Activated CD4-positive, alpha-beta memory T cell treated with anti-CD3 and anti-CD28 coated beads, Interleukin-2, amount 10 ng/mL, durations not matched to agents 7 days and 5 days (primary cell): ENCODE data around the gene PCSK5. TPM values are rescaled to one million over a fixed set of nuclear protein-coding genes. Genes with fewer than 3 reads are reported as not detected.

Experiments
- CTCF ChIA-PET: fragments of 350-600 bp; sonication (Branson Sonifier 250); formaldehyde crosslinking; loops from one replicate; lab custom pipeline; 2021; ENCODE audit warnings: antibody characterized with exemption, inconsistent platforms; lab: Charles Lee
- POLR2A ChIA-PET: fragments of 350-600 bp; sonication (Branson Sonifier 250); formaldehyde crosslinking; loops from one replicate; lab custom pipeline; 2021; ENCODE audit warnings: antibody characterized with exemption; lab: Charles Lee
- DNase-seq: peaks from one replicate; pipeline ENCODE4 v3.0.0-alpha.2; 2020
- H3K27ac Mint-ChIP-seq: one replicate; pipeline ENCODE4 v1.8.0; 2021; ENCODE audit warnings: mild to moderate bottlenecking, mixed read lengths
- H3K27me3 Mint-ChIP-seq: one replicate; pipeline ENCODE4 v1.8.0; 2021; ENCODE audit warnings: mixed read lengths
- H3K36me3 Mint-ChIP-seq: one replicate; pipeline ENCODE4 v1.8.0; 2021; ENCODE audit warnings: low read depth, mixed read lengths
- H3K4me1 Mint-ChIP-seq: one replicate; pipeline ENCODE4 v1.8.0; 2021; ENCODE audit warnings: mixed read lengths
- H3K4me3 Mint-ChIP-seq: one replicate; pipeline ENCODE4 v1.8.0; 2021; ENCODE audit warnings: mild to moderate bottlenecking, mixed read lengths
- H3K9me3 Mint-ChIP-seq: one replicate; pipeline ENCODE4 v1.8.0; 2021; ENCODE audit warnings: mixed read lengths
- total RNA-seq, 2 experiments: library from RNA; stranded (reverse); gene quantifications; one replicate each; pipeline ENCODE4 v1.2.3, GENCODE V29; 2021

The PCSK5 gene
- total RNA-seq, 2 experiments from 2014 or later = 1.2 to 1.7 TPM

- CTCF ChIA-PET = no interaction called here
- no peaks in the 10 kb centered on the region for H3K36me3 Mint-ChIP-seq
- no peaks in the 10 kb centered on the region for H3K9me3 Mint-ChIP-seq
- DNase-seq = no peak
- POLR2A ChIA-PET = no interaction called here
- no peak overlapping the region for H3K27ac Mint-ChIP-seq
- H3K4me1 Mint-ChIP-seq = no peaks in the 10 kb centered on the region
- H3K4me3 Mint-ChIP-seq = no peak overlapping the region
- H3K27me3 Mint-ChIP-seq = no peaks in the 10 kb centered on the region
Observed at GRCh38 chr9:75869236-75869635, 21.2 kb upstream of the PCSK5 start.

- no peak overlapping the region for H3K4me3 Mint-ChIP-seq
- H3K36me3 Mint-ChIP-seq = no peaks in the 10 kb centered on the region
- no peaks in the 10 kb centered on the region for H3K27me3 Mint-ChIP-seq
- no peak for DNase-seq
- ChIA-PET CTCF (no interaction called here), POLR2A (no interaction called here)
- H3K27ac Mint-ChIP-seq = no peak overlapping the region
- no peaks in the 10 kb centered on the region for H3K9me3 Mint-ChIP-seq
- H3K4me1 Mint-ChIP-seq = no peaks in the 10 kb centered on the region
Observed at GRCh38 chr9:75870450-75870849, 20.0 kb upstream of the PCSK5 start.

- Mint-ChIP-seq H3K4me1 (no peaks in the 10 kb centered on the region), H3K27ac (no peak overlapping the region), H3K4me3 (no peak overlapping the region), H3K36me3 (no peaks in the 10 kb centered on the region), H3K9me3 (no peaks in the 10 kb centered on the region), H3K27me3 (no peaks in the 10 kb centered on the region)
- CTCF ChIA-PET = no interaction called here
- no peak for DNase-seq
- POLR2A ChIA-PET = no interaction called here
Observed at GRCh38 chr9:75871624-75872023, 18.8 kb upstream of the PCSK5 start.

GRCh38 chr9:75873712-75874111 is 16.8 kb upstream of the PCSK5 start:
- Mint-ChIP-seq H3K4me3 (no peak overlapping the region), H3K27me3 (no peaks in the 10 kb centered on the region), H3K4me1 (no peaks in the 10 kb centered on the region), H3K36me3 (no peaks in the 10 kb centered on the region), H3K27ac (no peak overlapping the region), H3K9me3 (no peaks in the 10 kb centered on the region)
- no peak for DNase-seq
- CTCF ChIA-PET = no interaction called here
- POLR2A ChIA-PET = no interaction called here

- Mint-ChIP-seq H3K36me3 (no peaks in the 10 kb centered on the region), H3K9me3 (no peaks in the 10 kb centered on the region), H3K4me1 (no peaks in the 10 kb centered on the region), H3K4me3 (no peak overlapping the region), H3K27ac (no peak overlapping the region), H3K27me3 (peaks cover 3% of the 10 kb centered on the region)
- CTCF ChIA-PET = no interaction called here
- DNase-seq = no peak
- POLR2A ChIA-PET = no interaction called here
Observed at GRCh38 chr9:75876999-75877640, 13.4 kb upstream of the PCSK5 start.

- peaks cover 5% of the 10 kb centered on the region for H3K27me3 Mint-ChIP-seq
- no peak overlapping the region for H3K4me3 Mint-ChIP-seq
- ChIA-PET POLR2A (no interaction called here), CTCF (interaction anchor here (1.0 kb wide), 1 partner anchor 11 kb away, joined by 3 read pairs; no protein-coding TSS in a partner anchor)
- no peaks in the 10 kb centered on the region for H3K9me3 Mint-ChIP-seq
- H3K4me1 Mint-ChIP-seq = no peaks in the 10 kb centered on the region
- no peak overlapping the region for H3K27ac Mint-ChIP-seq
- DNase-seq = no peak
- no peaks in the 10 kb centered on the region for H3K36me3 Mint-ChIP-seq
Observed at GRCh38 chr9:75878488-75878860, 12.0 kb upstream of the PCSK5 start.

GRCh38 chr9:75880618-75881017 is 9.9 kb upstream of the PCSK5 start:
- Mint-ChIP-seq H3K4me3 (no peak overlapping the region), H3K4me1 (no peaks in the 10 kb centered on the region), H3K36me3 (no peaks in the 10 kb centered on the region), H3K27me3 (peaks cover 5% of the 10 kb centered on the region), H3K27ac (no peak overlapping the region), H3K9me3 (no peaks in the 10 kb centered on the region)
- ChIA-PET CTCF (interaction anchor here (0.7 to 1.4 kb wide), 2 partner anchors 9 to 19 kb away, joined by 4 to 5 read pairs; no protein-coding TSS in a partner anchor), POLR2A (no interaction called here)
- DNase-seq = no peak

GRCh38 chr9:75881761-75882160 is 8.7 kb upstream of the PCSK5 start:
- H3K4me3 Mint-ChIP-seq = no peak overlapping the region
- H3K36me3 Mint-ChIP-seq = no peaks in the 10 kb centered on the region
- DNase-seq = no peak
- ChIA-PET POLR2A (no interaction called here), CTCF (no interaction called here)
- H3K9me3 Mint-ChIP-seq = no peaks in the 10 kb centered on the region
- peaks cover 5% of the 10 kb centered on the region for H3K27me3 Mint-ChIP-seq
- no peak overlapping the region for H3K27ac Mint-ChIP-seq
- no peaks in the 10 kb centered on the region for H3K4me1 Mint-ChIP-seq

- H3K36me3 Mint-ChIP-seq = no peaks in the 10 kb centered on the region
- H3K9me3 Mint-ChIP-seq = no peaks in the 10 kb centered on the region
- ChIA-PET POLR2A (no interaction called here), CTCF (no interaction called here)
- H3K4me3 Mint-ChIP-seq = no peak overlapping the region
- H3K27me3 Mint-ChIP-seq = peaks cover 18% of the 10 kb centered on the region
- no peak for DNase-seq
- H3K27ac Mint-ChIP-seq = no peak overlapping the region
- H3K4me1 Mint-ChIP-seq = peaks cover 12% of the 10 kb centered on the region
Observed at GRCh38 chr9:75885652-75886051, 4.8 kb upstream of the PCSK5 start.

- H3K27ac Mint-ChIP-seq = no peak overlapping the region
- CTCF ChIA-PET = interaction anchor here (1.2 to 1.5 kb wide), 3 partner anchors 9 to 23 kb away, joined by 3 to 5 read pairs (median 4); no protein-coding TSS in a partner anchor
- H3K4me3 Mint-ChIP-seq = peak overlapping the region; percentile 79
- no peak for DNase-seq
- POLR2A ChIA-PET = no interaction called here
- H3K36me3 Mint-ChIP-seq = no peaks in the 10 kb centered on the region
- H3K4me1 Mint-ChIP-seq = peaks cover 23% of the 10 kb centered on the region
- H3K9me3 Mint-ChIP-seq = no peaks in the 10 kb centered on the region
- H3K27me3 Mint-ChIP-seq = peaks cover 45% of the 10 kb centered on the region
Observed at GRCh38 chr9:75889577-75889976, 896 bp upstream of the PCSK5 start.

GRCh38 chr9:75889977-75890471 is 449 bp upstream of the PCSK5 start:
- H3K9me3 Mint-ChIP-seq = no peaks in the 10 kb centered on the region
- peaks cover 45% of the 10 kb centered on the region for H3K27me3 Mint-ChIP-seq
- H3K27ac Mint-ChIP-seq = no peak overlapping the region
- H3K4me3 Mint-ChIP-seq = peak overlapping the region; percentile 79
- H3K4me1 Mint-ChIP-seq = peaks cover 23% of the 10 kb centered on the region
- H3K36me3 Mint-ChIP-seq = no peaks in the 10 kb centered on the region
- ChIA-PET POLR2A (interaction anchor here (1.0 kb wide), 1 partner anchor 802 kb away, joined by 3 read pairs; no protein-coding TSS in a partner anchor), CTCF (interaction anchor here (1.2 to 1.5 kb wide), 3 partner anchors 10 to 23 kb away, joined by 3 to 5 read pairs (median 4); no protein-coding TSS in a partner anchor)
- no peak for DNase-seq

GRCh38 chr9:75891277-75891741 is 836 bp downstream of the PCSK5 start:
- H3K27ac Mint-ChIP-seq = no peak overlapping the region
- POLR2A ChIA-PET = interaction anchor here (1.0 kb wide), 1 partner anchor 804 kb away, joined by 3 read pairs; no protein-coding TSS in a partner anchor
- peak overlapping the region; percentile 74 for H3K4me3 Mint-ChIP-seq
- CTCF ChIA-PET = no interaction called here
- H3K27me3 Mint-ChIP-seq = peaks cover 45% of the 10 kb centered on the region
- H3K36me3 Mint-ChIP-seq = no peaks in the 10 kb centered on the region
- H3K9me3 Mint-ChIP-seq = no peaks in the 10 kb centered on the region
- H3K4me1 Mint-ChIP-seq = peaks cover 23% of the 10 kb centered on the region
- peak; percentile 24 for DNase-seq

- CTCF ChIA-PET = no interaction called here
- no peak for DNase-seq
- Mint-ChIP-seq H3K36me3 (no peaks in the 10 kb centered on the region), H3K27me3 (peaks cover 45% of the 10 kb centered on the region), H3K4me3 (peak overlapping the region; percentile 74), H3K27ac (no peak overlapping the region), H3K9me3 (no peaks in the 10 kb centered on the region), H3K4me1 (peaks cover 23% of the 10 kb centered on the region)
- POLR2A ChIA-PET = no interaction called here
Observed at GRCh38 chr9:75891771-75892215, 1.3 kb downstream of the PCSK5 start.
